GM12878 (cell line): Measurements from ENCODE around the gene SHROOM3. TPM values are rescaled to one million over a fixed set of nuclear protein-coding genes. Genes with fewer than 3 reads are reported as not detected.

Source experiments
- ATAC-seq: fragments of 200-7000 bp; cut with Tn5 transposase; 3 replicates; pipeline ENCODE4 v1.9.1; 2020; ENCODE audit warnings: mild to moderate bottlenecking, moderate library complexity
- BruUV-seq: library from RNA; stranded (reverse); fragments of 400-500 nt; replicated peaks from 2 replicates; lab custom pipeline; 2021; lab: Mats Ljungman, UMichigan
- CTCF ChIA-PET: fragments of 300-600 bp; sonication (Branson Sonifier 250); formaldehyde crosslinking; extraction: SDS; loops from one replicate; lab custom pipeline; 2021; ENCODE audit warnings: inconsistent platforms; lab: Yijun Ruan, JAX
- POLR2A ChIA-PET: fragments of 350-600 bp; formaldehyde crosslinking; extraction: SDS; loops from one replicate; lab custom pipeline; 2021; ENCODE audit warnings: inconsistent platforms; lab: Charles Lee
- RAD21 ChIA-PET: fragments of 300-600 bp; sonication (Branson Sonifier 250); formaldehyde crosslinking; loops from one replicate; lab custom pipeline; 2023; ENCODE audit warnings: antibody characterized with exemption; ENCODE audit not compliant: unreplicated experiment; lab: Charles Lee
- SMC1A ChIA-PET: fragments of 300-600 bp; sonication (Branson Sonifier 250); formaldehyde crosslinking; loops from one replicate; lab custom pipeline; 2023; ENCODE audit not compliant: unreplicated experiment, uncharacterized antibody; lab: Charles Lee
- DNase-seq: peaks from one replicate; pipeline ENCODE4 v3.0.0-alpha.2; 2011; ENCODE audit warnings: low read depth, low spot score
- FAIRE-seq: peaks from 3 replicates; lab custom pipeline; 2011; peaks lifted over from hg19 to GRCh38; lab: Jason Lieb, UNC
- H2AFZ ChIP-seq: 2 replicates; pipeline ENCODE4 v1.6.0; 2011; ENCODE audit warnings: low read depth, low read length, control low read depth; ENCODE audit not compliant: control insufficient read depth
- H3K27ac ChIP-seq: 2 replicates; pipeline ENCODE4 v1.5.1; 2011; ENCODE audit warnings: control low read depth; ENCODE audit not compliant: control insufficient read depth, insufficient read depth
- H3K27me3 ChIP-seq, 2 experiments: replicated peaks in 1 of 2; 2 replicates each; pipeline versions ENCODE4 v1.6.0 to v1.6.1; 2011; ENCODE audit warnings: low read length in 1 of 2; ENCODE audit not compliant: control insufficient read depth in 2 of 2, insufficient read depth in 2 of 2
- H3K36me3 ChIP-seq, 2 experiments: 2 replicates each; pipeline ENCODE4 v1.5.1; 2011; ENCODE audit warnings: low read length in 1 of 2; ENCODE audit not compliant: control insufficient read depth in 2 of 2, insufficient read depth in 2 of 2
- H3K4me1 ChIP-seq: 2 replicates; pipeline ENCODE4 v1.6.1; 2011; ENCODE audit warnings: mild to moderate bottlenecking, low read length, moderate library complexity, mixed read lengths; ENCODE audit not compliant: control insufficient read depth, insufficient read depth
- H3K4me2 ChIP-seq: 2 replicates; pipeline ENCODE4 v1.6.0; 2011; ENCODE audit warnings: control low read depth; ENCODE audit not compliant: control insufficient read depth, insufficient read depth
- H3K4me3 ChIP-seq: fragments of 200-600 bp; sonication (generic); 2 replicates; pipeline ENCODE4 v1.5.1; 2016
- H3K79me2 ChIP-seq: 2 replicates; pipeline ENCODE4 v1.6.0; 2011; ENCODE audit warnings: low read length; ENCODE audit not compliant: control insufficient read depth, insufficient read depth
- H3K9ac ChIP-seq: 2 replicates; pipeline ENCODE4 v1.8.0; 2011; ENCODE audit warnings: low read length, control low read depth, mixed read lengths; ENCODE audit not compliant: control insufficient read depth, insufficient read depth
- H3K9me3 ChIP-seq: replicated peaks from 3 replicates; pipeline ENCODE4 v1.5.1; 2011; ENCODE audit warnings: mild to moderate bottlenecking, low read length; ENCODE audit not compliant: control insufficient read depth, insufficient read depth
- H4K20me1 ChIP-seq: 2 replicates; pipeline ENCODE4 v1.6.0; 2011; ENCODE audit not compliant: control insufficient read depth, insufficient read depth
- CREM ChIP-seq: IDR thresholded peaks from 2 replicates; pipeline ENCODE4 v1.6.1; 2014; ENCODE audit warnings: antibody characterized with exemption, low read depth
- GATAD2B ChIP-seq: fragments of 450-650 bp; conservative IDR thresholded peaks from 2 replicates; pipeline ENCODE4 v1.6.1; 2017; ENCODE audit warnings: low read depth, mild to moderate bottlenecking, moderate library complexity
- IKZF2 ChIP-seq, 2 experiments: fragments of 450-650 bp; IDR thresholded peaks; 2 replicates each; pipeline ENCODE4 v1.6.1; 2017; ENCODE audit warnings: mild to moderate bottlenecking in 2 of 2, moderate library complexity in 2 of 2
- MYB ChIP-seq: fragments of 150-350 bp; IDR thresholded peaks from 2 replicates; pipeline ENCODE4 v1.6.1; 2014; ENCODE audit warnings: mild to moderate bottlenecking, low read depth, low read length, borderline replicate concordance
- NFIC ChIP-seq: IDR thresholded peaks from 2 replicates; pipeline ENCODE4 v1.6.1; 2012; ENCODE audit warnings: low read depth, mild to moderate bottlenecking, inconsistent platforms, low read length, moderate library complexity
- SMARCA5 ChIP-seq: fragments of 450-650 bp; IDR thresholded peaks from 2 replicates; pipeline ENCODE4 v1.6.1; 2017; ENCODE audit warnings: mild to moderate bottlenecking
- SMC3 ChIP-seq: IDR thresholded peaks from 2 replicates; pipeline ENCODE4 v1.6.1; 2011; ENCODE audit warnings: low read length, improper control_type of control experiment, borderline replicate concordance
- SPI1 ChIP-seq: IDR thresholded peaks from 2 replicates; pipeline ENCODE4 v1.6.1; 2011; ENCODE audit warnings: low read depth, mild to moderate bottlenecking, low read length, moderate library complexity, borderline replicate concordance; ENCODE audit not compliant: insufficient read depth
- SRF ChIP-seq, 2 experiments: IDR thresholded peaks; 2 replicates each; pipeline ENCODE4 v1.6.1; 2011; ENCODE audit warnings: low read depth in 2 of 2, low read length in 2 of 2, mild to moderate bottlenecking in 1 of 2, moderate library complexity in 1 of 2
- ZBED1 ChIP-seq: IDR thresholded peaks from 2 replicates; pipeline ENCODE4 v1.6.1; 2016; ENCODE audit warnings: borderline replicate concordance
- ZBTB4 ChIP-seq: fragments of 450-650 bp; formaldehyde crosslinking; IDR thresholded peaks from 2 replicates; pipeline ENCODE4 v1.4.0; 2022; ENCODE audit warnings: mild to moderate bottlenecking, moderate library complexity
- WGBS: methylation state at CpG from one replicate; pipeline ENCODE4 v1.1.6; 2016; ENCODE audit warnings: low lambda C conversion rate; ENCODE audit not compliant: insufficient replicate concordance, insufficient coverage; ENCODE audit errors: missing lambda C conversion rate; 5-methylcytosine and 5-hydroxymethylcytosine counted together
- in situ Hi-C: fragments of 300-500 bp; cut with MboI; formaldehyde crosslinking; loops from 9 replicates; pipeline ENCODE4 v1.14.3; 2018; ENCODE audit warnings: mixed read lengths
- intact Hi-C: fragments of 100-400 bp; cut with micrococcal nuclease; formaldehyde crosslinking; loops from one replicate; pipeline ENCODE4 v1.14.2; 2022; ENCODE audit not compliant: unreplicated experiment
- polyA plus RNA-seq, 11 experiments: library from polyadenylated mRNA; depleted of rRNA in 4 of 11; unstranded in 6 of 11; stranded (reverse) in 5 of 11; fragments of >200 nt; fragmentation: Nextera tagmentation in 4 of 11; fragmentation: Illumina TruSeq in 1 of 11; extraction: Ambion mirVana in 4 of 11; extraction: Trizol in 1 of 11; gene quantifications; 1 replicate in 1 of 11; 2 replicates in 10 of 11; pipeline versions ENCODE4 v1.2.1 to v1.2.3, GENCODE V29; 2011 to 2016; ENCODE audit warnings: inconsistent platforms in 2 of 11, missing spikeins in 2 of 11, low read depth in 1 of 11
- total RNA-seq, 4 experiments: library from RNA; depleted of rRNA in 3 of 4; stranded (reverse); fragments of >200 nt in 3 of 4; fragmentation: Illumina TruSeq in 1 of 4; extraction: Trizol in 1 of 4; gene quantifications; 2 replicates each; pipeline versions ENCODE4 v1.2.1 to v1.2.3, GENCODE V29; 2013 to 2021

The SHROOM3 gene
- total and polyA plus RNA-seq, 10 of the 15 experiments (the other 5 are each of a cell fraction or from before 2014, with no cell fraction given), result under 0.01 to 0.29 (median 0.08) TPM; not detected in 1

- RAD21 ChIA-PET, result interaction anchor here (0.6 kb wide), 1 partner anchor 24 kb away, joined by 4 read pairs; no protein-coding TSS in a partner anchor
- no peak for TF ChIP-seq CREM
- TF ChIP-seq GATAD2B, result no peak
- TF ChIP-seq SMARCA5, result no peak
- TF ChIP-seq IKZF2 (IDR thresholded peaks at IDR 0.05), result no peak
- no peak for TF ChIP-seq ZBED1
- no peaks in the 10 kb centered on the region for H3K27me3 ChIP-seq
- H3K27ac ChIP-seq, result no peak overlapping the region
- in situ Hi-C loops (no loop called here), intact Hi-C loops (no loop called here)
- no peak overlapping the region for H3K4me3 ChIP-seq
- H3K36me3 ChIP-seq, result no peaks in the 10 kb centered on the region
- no peaks in the 10 kb centered on the region for H3K9me3 ChIP-seq
- no peaks in the 10 kb centered on the region for H3K4me1 ChIP-seq
- CTCF ChIA-PET, result interaction anchor here (0.6 kb wide), 1 partner anchor 1336 kb away, joined by 3 read pairs; no protein-coding TSS in a partner anchor
- H3K4me2 ChIP-seq, result no peak overlapping the region
- 20% methylated on average over 3 of the region's 3 CpGs for WGBS
- no peaks in the 10 kb centered on the region for H3K79me2 ChIP-seq
- DNase-seq, result no peak
- SMC1A ChIA-PET, result no interaction called here
- no TSS peak for BruUV-seq
- no peak for FAIRE-seq
- H4K20me1 ChIP-seq, result no peaks in the 10 kb centered on the region
- H3K9ac ChIP-seq, result no peak overlapping the region
- POLR2A ChIA-PET, result no interaction called here
- H2AFZ ChIP-seq, result no peak overlapping the region
- ATAC-seq, result no peak
These were observed 24.4 kb upstream of the SHROOM3 start for GRCh38 chr4:76410636-76411035.

GRCh38 chr4:76420188-76420761, 14.8 kb upstream of the SHROOM3 start:
- CTCF ChIA-PET, result interaction anchor here (1.0 kb wide), 1 partner anchor 82 kb away, joined by 3 read pairs; no protein-coding TSS in a partner anchor
- H3K4me1 ChIP-seq, result no peaks in the 10 kb centered on the region
- no peaks in the 10 kb centered on the region; the same call in 2 of the 3 replicates for H3K9me3 ChIP-seq
- no peak overlapping the region for H2AFZ ChIP-seq
- no peak overlapping the region for H3K9ac ChIP-seq
- intact Hi-C loops (no loop called here), in situ Hi-C loops (no loop called here)
- H3K4me2 ChIP-seq, result no peak overlapping the region
- WGBS, result 78% methylated on average over 18 of the region's 18 CpGs
- DNase-seq, result no peak
- H3K27ac ChIP-seq, result no peak overlapping the region
- H3K4me3 ChIP-seq, result no peak overlapping the region
- H3K79me2 ChIP-seq, result no peaks in the 10 kb centered on the region
- SMC1A ChIA-PET, result no interaction called here
- no peak for ATAC-seq
- POLR2A ChIA-PET, result no interaction called here
- H3K27me3 ChIP-seq, result no peaks in the 10 kb centered on the region; a peak in 1 of 4 replicates
- no peaks in the 10 kb centered on the region for H4K20me1 ChIP-seq
- no TSS peak for BruUV-seq
- no peaks in the 10 kb centered on the region for H3K36me3 ChIP-seq
- no peak for FAIRE-seq
- RAD21 ChIA-PET, result no interaction called here
- TF ChIP-seq ZBTB4 (CRISPR knock-in tag), result no peak
- no peak for TF ChIP-seq NFIC
- TF ChIP-seq SMC3, result no peak
- TF ChIP-seq SPI1, result no peak
- no peak for TF ChIP-seq SRF (IDR thresholded peaks at IDR 0.05; ENCODE audit: low read depth in 2 of 2, low read length in 2 of 2)
- no peak for TF ChIP-seq MYB
